ENCODE measurements around the gene OR2F2.

OR2F2 gene

DNA sequence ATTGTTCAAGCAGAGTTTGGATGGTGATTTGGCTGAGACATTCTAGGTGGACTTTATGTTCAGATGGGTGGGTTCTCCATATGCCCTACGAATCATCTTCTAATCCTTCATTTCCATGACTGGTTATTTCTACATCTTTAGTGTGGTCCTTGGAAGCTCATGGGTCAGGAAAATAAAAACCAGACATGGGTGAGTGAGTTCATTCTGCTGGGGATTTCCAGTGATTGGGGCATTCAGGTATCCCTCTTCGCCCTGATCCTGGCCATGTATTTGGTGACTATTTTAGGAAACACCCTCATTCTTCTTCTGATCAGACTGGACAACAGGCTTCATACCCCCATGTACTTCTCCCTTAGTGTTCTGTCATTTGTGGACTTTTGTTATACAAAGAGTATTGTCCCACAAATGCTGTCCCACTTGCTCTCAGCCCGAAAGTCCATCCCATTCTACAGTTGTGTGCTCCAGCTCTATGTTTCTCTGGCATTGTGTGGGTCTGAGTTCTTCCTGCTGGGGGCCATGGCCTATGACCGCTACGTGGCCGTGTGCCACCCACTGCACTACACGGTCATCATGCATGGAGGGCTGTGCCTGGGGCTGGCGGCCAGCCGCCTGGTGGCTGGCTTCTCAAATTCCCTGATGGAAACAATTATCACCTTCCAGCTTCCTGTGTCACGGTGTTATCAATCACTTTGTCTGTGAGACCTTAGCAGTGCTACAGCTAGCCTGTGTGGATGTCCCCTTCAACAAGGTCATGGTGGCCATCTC lies 45.9 kb downstream of the OR2F2 start:
- peak in 1 of 2 donors; percentile 54 for DNase-seq (ENCODE audit: low read depth in 2 of 2)
- TF ChIP-seq, protein P1, sequence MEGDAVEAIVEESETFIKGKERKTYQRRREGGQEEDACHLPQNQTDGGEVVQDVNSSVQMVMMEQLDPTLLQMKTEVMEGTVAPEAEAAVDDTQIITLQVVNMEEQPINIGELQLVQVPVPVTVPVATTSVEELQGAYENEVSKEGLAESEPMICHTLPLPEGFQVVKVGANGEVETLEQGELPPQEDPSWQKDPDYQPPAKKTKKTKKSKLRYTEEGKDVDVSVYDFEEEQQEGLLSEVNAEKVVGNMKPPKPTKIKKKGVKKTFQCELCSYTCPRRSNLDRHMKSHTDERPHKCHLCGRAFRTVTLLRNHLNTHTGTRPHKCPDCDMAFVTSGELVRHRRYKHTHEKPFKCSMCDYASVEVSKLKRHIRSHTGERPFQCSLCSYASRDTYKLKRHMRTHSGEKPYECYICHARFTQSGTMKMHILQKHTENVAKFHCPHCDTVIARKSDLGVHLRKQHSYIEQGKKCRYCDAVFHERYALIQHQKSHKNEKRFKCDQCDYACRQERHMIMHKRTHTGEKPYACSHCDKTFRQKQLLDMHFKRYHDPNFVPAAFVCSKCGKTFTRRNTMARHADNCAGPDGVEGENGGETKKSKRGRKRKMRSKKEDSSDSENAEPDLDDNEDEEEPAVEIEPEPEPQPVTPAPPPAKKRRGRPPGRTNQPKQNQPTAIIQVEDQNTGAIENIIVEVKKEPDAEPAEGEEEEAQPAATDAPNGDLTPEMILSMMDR (IDR thresholded peaks at IDR 0.05; ENCODE audit: low read depth, low read length): no peak
- no peak overlapping the region for H3K4me3 ChIP-seq (replicated peaks in 1 of 2; ENCODE audit: low read depth in 2 of 2, low read length in 2 of 2)

GRCh38 chr7:143983960-143984359 lies 48.9 kb downstream of the OR2F2 start:
- no peak overlapping the region for H3K4me3 ChIP-seq (replicated peaks in 1 of 2; ENCODE audit: low read depth in 2 of 2, low read length in 2 of 2)
- no peak for DNase-seq (ENCODE audit: low read depth in 2 of 2)
- TF ChIP-seq, protein P1 (IDR thresholded peaks at IDR 0.05; ENCODE audit: low read depth, low read length): no peak

All from cardiac fibroblast (primary cell).